Right ventricle myocardium superior (tissue), 1 donor: ENCODE measurements around the gene PFDN2. TPM values are rescaled to one million over a fixed set of nuclear protein-coding genes. Genes with fewer than 3 reads are reported as not detected.
"Not testable (repeated sequence)": the region's sequence is repeated elsewhere in the genome, so short reads cannot be mapped to it uniquely, and the experiment has no call there.

Experiments used
- ATAC-seq: fragments of 200-7000 bp; cut with Tn5 transposase; one replicate; pipeline ENCODE4 v1.9.1; 2020; ENCODE audit warnings: mild to moderate bottlenecking; ENCODE audit not compliant: poor library complexity
- DNase-seq: peaks from one replicate; pipeline ENCODE4 v3.0.0-alpha.2; 2020
- intact Hi-C: fragments of 100-400 bp; cut with DNase I; formaldehyde crosslinking; loops from one replicate; pipeline ENCODE4 v1.11.2; 2022
- total RNA-seq: library from RNA; stranded (reverse); fragmentation: NEBNext Ultra II Directional; extraction: Animal tissue kit (Norgen Biotek cat#: 25700); gene quantifications from one replicate; pipeline ENCODE4 v1.2.1, GENCODE V29; 2021
- donor health status: DM: no; HTN: yes; CAD: no; lungs with severe emphysema.

PFDN2 gene
- total RNA-seq, 1 donor from 2014 or later = 62.3 TPM

GRCh38 chr1:161069731-161070270, 48.0 kb downstream of the PFDN2 start, which contains the start of gene ARHGAP30:
Gene ARHGAP30, minus strand, starts transcription at chr1:161069891. Its CDS starts 267 bp downstream, at chr1:161069624.
- DNase-seq (peak; percentile 82), ATAC-seq (peak; percentile 74)
- intact Hi-C loops = no loop called here

GRCh38 chr1:161069241-161069640, 48.6 kb downstream of the PFDN2 start:
- ATAC-seq = no peak
- intact Hi-C loops = no loop called here

GRCh38 chr1:161068306-161069234, 49.3 kb downstream of the PFDN2 start:
- peak; percentile 79 for ATAC-seq

More at GRCh38 chr1:161069241-161069640, 48.6 kb downstream of the PFDN2 start:
- no peak for DNase-seq

GRCh38 chr1:161066694-161067093, 51.1 kb downstream of the PFDN2 start:
- no peak for ATAC-seq
- no peak for DNase-seq
- intact Hi-C loops = no loop called here

More at GRCh38 chr1:161068306-161069234, 49.3 kb downstream of the PFDN2 start:
- peak; percentile 83 for DNase-seq
- intact Hi-C loops = no loop called here

GRCh38 chr1:161065681-161066080, 52.2 kb downstream of the PFDN2 start:
- ATAC-seq, DNase-seq, intact Hi-C loops: not testable (repeated sequence)

GRCh38 chr1:161063936-161064335, 53.9 kb downstream of the PFDN2 start:
- DNase-seq, ATAC-seq, intact Hi-C loops: not testable (repeated sequence)

GRCh38 chr1:161061419-161061818, 56.4 kb downstream of the PFDN2 start:
- ATAC-seq = no peak
- intact Hi-C loops = no loop called here
- DNase-seq = no peak

GRCh38 chr1:161059293-161059692, 58.5 kb downstream of the PFDN2 start:
- DNase-seq (no peak), ATAC-seq (no peak)
- intact Hi-C loops = no loop called here

GRCh38 chr1:161054805-161055204, 63.0 kb downstream of the PFDN2 start:
- DNase-seq = no peak
- intact Hi-C loops = no loop called here
- no peak for ATAC-seq

- DNase-seq (no peak), ATAC-seq (no peak)
- intact Hi-C loops = no loop called here
These were observed 63.6 kb downstream of the PFDN2 start for GRCh38 chr1:161054232-161054631.

GRCh38 chr1:161052899-161053298, 64.9 kb downstream of the PFDN2 start:
- intact Hi-C loops = no loop called here
- DNase-seq (no peak), ATAC-seq (no peak)

GRCh38 chr1:161051219-161051618, 66.6 kb downstream of the PFDN2 start:
- DNase-seq = no peak
- ATAC-seq = no peak
- intact Hi-C loops = no loop called here

Other genes starting within 250 kb of the PFDN2 start
- 2.3 TPM for gene ITLN1, start 232.9 kb downstream of the PFDN2 start, total RNA-seq
- not detected for gene ITLN2, start 163.2 kb downstream of the PFDN2 start, total RNA-seq
- gene F11R, start 96.9 kb downstream of the PFDN2 start, total RNA-seq = 10.1 TPM
- gene TSTD1, start 79.1 kb downstream of the PFDN2 start, total RNA-seq = 9.3 TPM
- 28.4 TPM for gene USF1, start 72.1 kb downstream of the PFDN2 start, total RNA-seq
- gene ARHGAP30, start 48.1 kb downstream of the PFDN2 start, total RNA-seq = 3.3 TPM
- not detected for gene NECTIN4, start 28.5 kb downstream of the PFDN2 start, total RNA-seq
- 4.7 TPM for gene KLHDC9, start 19.7 kb downstream of the PFDN2 start, total RNA-seq
- gene NIT1, start 68 bp upstream of the PFDN2 start, total RNA-seq = 33.8 TPM
- 26.6 TPM for gene DEDD, start 14.6 kb upstream of the PFDN2 start, total RNA-seq
- gene UFC1, start 35.9 kb upstream of the PFDN2 start, total RNA-seq = 81.0 TPM
- gene USP21, start 41.5 kb upstream of the PFDN2 start, total RNA-seq = 19.0 TPM
- 17.1 TPM for gene PPOX, start 48.4 kb upstream of the PFDN2 start, total RNA-seq
- gene B4GALT3, start 59.5 kb upstream of the PFDN2 start, total RNA-seq = 20.3 TPM
- gene ADAMTS4, start 81.0 kb upstream of the PFDN2 start, total RNA-seq = 7.0 TPM
- gene NDUFS2, start 84.3 kb upstream of the PFDN2 start, total RNA-seq = 308 TPM
- gene FCER1G, start 97.3 kb upstream of the PFDN2 start, total RNA-seq = 21.5 TPM
- 1.2 TPM for gene APOA2, start 105.6 kb upstream of the PFDN2 start, total RNA-seq
- gene TOMM40L, start 108.0 kb upstream of the PFDN2 start, total RNA-seq = 36.9 TPM
- not detected for gene NR1I3, start 120.2 kb upstream of the PFDN2 start, total RNA-seq
- gene PCP4L1, start 140.7 kb upstream of the PFDN2 start, total RNA-seq = 0.22 TPM
- gene MPZ, start 191.9 kb upstream of the PFDN2 start, total RNA-seq = 4.8 TPM
- gene SDHC, start 196.3 kb upstream of the PFDN2 start, total RNA-seq = 422 TPM
- not detected for gene CFAP126, start 249.8 kb upstream of the PFDN2 start, total RNA-seq